K562 (cell line): ENCODE measurements around the gene IP6K3.

Source experiments
- COPS2 ChIP-seq: fragments of 450-650 bp; conservative IDR thresholded peaks from 2 replicates; pipeline ENCODE4 v1.6.1; 2016; ENCODE audit warnings: mild to moderate bottlenecking, moderate library complexity
- EZH2 ChIP-seq: IDR thresholded peaks from 2 replicates; pipeline ENCODE4 v1.6.1; 2012; ENCODE audit warnings: low read depth, mild to moderate bottlenecking, inconsistent platforms, low read length, borderline replicate concordance
- HNRNPL ChIP-seq: fragments of 200-400 bp; formaldehyde crosslinking; IDR thresholded peaks from 2 replicates; pipeline ENCODE4 v1.6.1; 2017; ENCODE audit warnings: low read depth, mild to moderate bottlenecking, low read length
- RAD21 ChIP-seq, 2 experiments: fragments of 250-450 bp in 1 of 2; fragments of 450-650 bp in 1 of 2; sonication (Bioruptor Pico) in 1 of 2; formaldehyde crosslinking in 1 of 2; IDR thresholded peaks in 1 of 2; conservative IDR thresholded peaks in 1 of 2; 2 replicates each; pipeline versions ENCODE4 v1.4.0 to v1.8.0; 2020 to 2022; ENCODE audit warnings: mild to moderate bottlenecking in 2 of 2, moderate library complexity in 1 of 2
- SMAD1 ChIP-seq: fragments of 150-350 bp; IDR thresholded peaks from 2 replicates; pipeline ENCODE4 v1.6.1; 2014; ENCODE audit warnings: low read length, low read depth; ENCODE audit not compliant: partially characterized antibody
- TAF1 ChIP-seq: IDR thresholded peaks from 2 replicates; pipeline ENCODE4 v1.6.1; 2011; ENCODE audit warnings: mild to moderate bottlenecking, low read length, moderate library complexity; ENCODE audit not compliant: insufficient read depth, control insufficient read depth, severe bottlenecking; ENCODE audit errors: extremely low read depth
- TAL1 ChIP-seq: fragments of 450-650 bp; IDR thresholded peaks from 2 replicates; pipeline ENCODE4 v1.6.1; 2016; ENCODE audit warnings: mild to moderate bottlenecking
- ZNF780A ChIP-seq: fragments of 250-450 bp; sonication (Bioruptor Pico); IDR thresholded peaks from 2 replicates; pipeline ENCODE4 v1.5.0; 2021; ENCODE audit warnings: mild to moderate bottlenecking
- ZNF785 ChIP-seq: fragments of 250-450 bp; sonication (Bioruptor Pico); IDR thresholded peaks from 2 replicates; pipeline ENCODE4 v1.4.0; 2020; ENCODE audit warnings: mild to moderate bottlenecking
- TF ChIP-seq, protein P1 (sequence below), 2 experiments: fragments of 450-650 bp in 1 of 2; sonication (generic) in 1 of 2; formaldehyde crosslinking in 1 of 2; IDR thresholded peaks in 1 of 2; conservative IDR thresholded peaks in 1 of 2; 2 replicates each; pipeline versions ENCODE4 v1.6.1 to v1.8.1; 2016 to 2023; ENCODE audit warnings: mild to moderate bottlenecking in 2 of 2, moderate library complexity in 2 of 2, inconsistent platforms in 1 of 2, missing genetic modification reagents in 1 of 2
- TF ChIP-seq, protein P2 (sequence below): IDR thresholded peaks from 3 replicates; pipeline ENCODE4 v1.6.1; 2011; ENCODE audit warnings: borderline replicate concordance, mild to moderate bottlenecking; ENCODE audit not compliant: insufficient read length, insufficient read depth
- TF ChIP-seq, protein P3 (sequence below), 3 experiments: IDR thresholded peaks in 2 of 3; conservative IDR thresholded peaks in 1 of 3; 2 replicates each; pipeline ENCODE4 v1.5.1; 2011 to 2012; ENCODE audit warnings: low read length in 3 of 3, mild to moderate bottlenecking in 3 of 3, control low read depth in 2 of 3, improper control_type of control experiment in 1 of 3, inconsistent platforms in 1 of 3, low read depth in 1 of 3, mixed read lengths in 1 of 3, moderate library complexity in 1 of 3; ENCODE audit not compliant: insufficient read depth in 2 of 3
- TF ChIP-seq, protein P4 (sequence below): sonication (generic); formaldehyde crosslinking; IDR thresholded peaks from 2 replicates; pipeline ENCODE4 v1.8.1; 2022; ENCODE audit warnings: missing genetic modification reagents

DNA sequence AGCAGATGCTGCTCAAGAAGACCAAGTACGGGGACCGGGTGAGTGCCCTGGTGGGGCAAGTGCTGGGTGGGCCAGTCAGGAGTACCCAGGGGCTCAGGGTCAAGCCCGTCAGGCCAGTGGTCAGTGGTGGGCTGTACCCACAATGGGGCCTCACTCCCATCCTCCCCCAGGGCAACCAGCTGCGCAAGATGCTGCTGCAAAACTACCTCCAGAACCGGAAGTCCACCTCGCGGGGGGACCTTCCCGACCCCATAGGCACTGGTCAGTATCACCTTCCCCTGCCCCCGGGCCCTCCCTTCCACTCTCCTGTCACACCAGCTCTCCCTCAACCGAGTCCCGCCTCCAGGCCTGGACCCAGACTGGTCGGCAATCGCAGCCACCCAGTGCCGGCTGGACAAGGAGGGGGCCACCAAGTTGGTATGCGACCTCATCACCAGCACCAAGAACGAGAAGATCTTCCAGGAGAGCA, 62.2 kb downstream of the IP6K3 start:
- TF ChIP-seq TAL1 (no peak), COPS2 (no peak), SMAD1 (no peak), TAF1 (no peak), EZH2 (no peak), RAD21 (CRISPR knock-in tag; conservative IDR thresholded peaks at IDR 0.05 in 1 of 2, IDR thresholded peaks at IDR 0.05 in 1 of 2) (no peak), HNRNPL (no peak), ZNF780A (CRISPR knock-in tag) (no peak), ZNF785 (CRISPR knock-in tag) (no peak)
- TF ChIP-seq, protein P1, sequence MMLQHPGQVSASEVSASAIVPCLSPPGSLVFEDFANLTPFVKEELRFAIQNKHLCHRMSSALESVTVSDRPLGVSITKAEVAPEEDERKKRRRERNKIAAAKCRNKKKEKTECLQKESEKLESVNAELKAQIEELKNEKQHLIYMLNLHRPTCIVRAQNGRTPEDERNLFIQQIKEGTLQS (IDR thresholded peaks at IDR 0.05) = no peak
- TF ChIP-seq, protein P1 (CRISPR knock-in tag; conservative IDR thresholded peaks at IDR 0.05) = no peak
- TF ChIP-seq, protein P2, sequence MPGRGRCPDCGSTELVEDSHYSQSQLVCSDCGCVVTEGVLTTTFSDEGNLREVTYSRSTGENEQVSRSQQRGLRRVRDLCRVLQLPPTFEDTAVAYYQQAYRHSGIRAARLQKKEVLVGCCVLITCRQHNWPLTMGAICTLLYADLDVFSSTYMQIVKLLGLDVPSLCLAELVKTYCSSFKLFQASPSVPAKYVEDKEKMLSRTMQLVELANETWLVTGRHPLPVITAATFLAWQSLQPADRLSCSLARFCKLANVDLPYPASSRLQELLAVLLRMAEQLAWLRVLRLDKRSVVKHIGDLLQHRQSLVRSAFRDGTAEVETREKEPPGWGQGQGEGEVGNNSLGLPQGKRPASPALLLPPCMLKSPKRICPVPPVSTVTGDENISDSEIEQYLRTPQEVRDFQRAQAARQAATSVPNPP = no peak
- TF ChIP-seq, protein P3, sequence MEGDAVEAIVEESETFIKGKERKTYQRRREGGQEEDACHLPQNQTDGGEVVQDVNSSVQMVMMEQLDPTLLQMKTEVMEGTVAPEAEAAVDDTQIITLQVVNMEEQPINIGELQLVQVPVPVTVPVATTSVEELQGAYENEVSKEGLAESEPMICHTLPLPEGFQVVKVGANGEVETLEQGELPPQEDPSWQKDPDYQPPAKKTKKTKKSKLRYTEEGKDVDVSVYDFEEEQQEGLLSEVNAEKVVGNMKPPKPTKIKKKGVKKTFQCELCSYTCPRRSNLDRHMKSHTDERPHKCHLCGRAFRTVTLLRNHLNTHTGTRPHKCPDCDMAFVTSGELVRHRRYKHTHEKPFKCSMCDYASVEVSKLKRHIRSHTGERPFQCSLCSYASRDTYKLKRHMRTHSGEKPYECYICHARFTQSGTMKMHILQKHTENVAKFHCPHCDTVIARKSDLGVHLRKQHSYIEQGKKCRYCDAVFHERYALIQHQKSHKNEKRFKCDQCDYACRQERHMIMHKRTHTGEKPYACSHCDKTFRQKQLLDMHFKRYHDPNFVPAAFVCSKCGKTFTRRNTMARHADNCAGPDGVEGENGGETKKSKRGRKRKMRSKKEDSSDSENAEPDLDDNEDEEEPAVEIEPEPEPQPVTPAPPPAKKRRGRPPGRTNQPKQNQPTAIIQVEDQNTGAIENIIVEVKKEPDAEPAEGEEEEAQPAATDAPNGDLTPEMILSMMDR (IDR thresholded peaks at IDR 0.05 in 2 of 3, conservative IDR thresholded peaks at IDR 0.05 in 1 of 3; ENCODE audit: insufficient read depth in 2 of 3, low read depth in 1 of 3, low read length in 3 of 3) = no peak
- TF ChIP-seq, protein P4, sequence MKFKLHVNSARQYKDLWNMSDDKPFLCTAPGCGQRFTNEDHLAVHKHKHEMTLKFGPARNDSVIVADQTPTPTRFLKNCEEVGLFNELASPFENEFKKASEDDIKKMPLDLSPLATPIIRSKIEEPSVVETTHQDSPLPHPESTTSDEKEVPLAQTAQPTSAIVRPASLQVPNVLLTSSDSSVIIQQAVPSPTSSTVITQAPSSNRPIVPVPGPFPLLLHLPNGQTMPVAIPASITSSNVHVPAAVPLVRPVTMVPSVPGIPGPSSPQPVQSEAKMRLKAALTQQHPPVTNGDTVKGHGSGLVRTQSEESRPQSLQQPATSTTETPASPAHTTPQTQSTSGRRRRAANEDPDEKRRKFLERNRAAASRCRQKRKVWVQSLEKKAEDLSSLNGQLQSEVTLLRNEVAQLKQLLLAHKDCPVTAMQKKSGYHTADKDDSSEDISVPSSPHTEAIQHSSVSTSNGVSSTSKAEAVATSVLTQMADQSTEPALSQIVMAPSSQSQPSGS = no peak
